Testis (tissue), 3 donors: ENCODE measurements around the gene SARDH. TPM values are rescaled to one million over a fixed set of nuclear protein-coding genes. Genes with fewer than 3 reads are reported as not detected.

Experiments
- DNase-seq: peaks from one replicate; pipeline ENCODE4 v3.0.0-alpha.2; 2019
- H3K27ac ChIP-seq, 2 donors: fragments of 200-600 bp; sonication (generic); one replicate each; pipeline ENCODE4 v1.5.1; 2019
- H3K27me3 ChIP-seq: fragments of 200-600 bp; sonication (generic); one replicate; pipeline ENCODE4 v1.5.1; 2019
- H3K36me3 ChIP-seq: fragments of 200-600 bp; sonication (generic); one replicate; pipeline ENCODE4 v1.5.1; 2017; ENCODE audit warnings: low read depth; ENCODE audit errors: missing control alignments
- H3K4me1 ChIP-seq: fragments of 200-600 bp; sonication (generic); one replicate; pipeline ENCODE4 v1.5.1; 2019
- H3K4me3 ChIP-seq, 2 donors: fragments of 200-600 bp; sonication (generic); one replicate each; pipeline ENCODE4 v1.5.1; 2017 to 2019
- H3K9me3 ChIP-seq: fragments of 200-600 bp; sonication (generic); one replicate; pipeline ENCODE4 v1.5.1; 2017
- POLR2A ChIP-seq: fragments of 450-650 bp; IDR thresholded peaks from one replicate; pipeline ENCODE4 v1.6.1; 2017; ENCODE audit warnings: antibody characterized with exemption, mild to moderate bottlenecking, moderate library complexity
- WGBS, 2 donors: methylation state at CpG; one replicate each; pipeline ENCODE4 v1.1.5; 2018; 5-methylcytosine and 5-hydroxymethylcytosine counted together
- intact Hi-C: fragments of 100-400 bp; cut with DNase I; formaldehyde crosslinking; loops from one replicate; pipeline ENCODE4 v1.15.1; 2023; ENCODE audit warnings: low total_unique reads
- polyA plus RNA-seq: library from polyadenylated mRNA; stranded (reverse); fragments of 350-450 nt; fragmentation: Illumina TruSeq; extraction: RNeasy Lipid Tissue Mini Kit (QIAGEN cat#74804); gene quantifications from one replicate; pipeline ENCODE4 v1.2.3, GENCODE V29; 2014; ENCODE audit warnings: low read depth, low replicate concordance; ENCODE audit not compliant: insufficient read depth
- total RNA-seq, 2 donors: library from RNA; depleted of rRNA; stranded (reverse); fragments of >200 nt; gene quantifications; one replicate each; pipeline ENCODE4 v1.2.3, GENCODE V29; 2016
- TF ChIP-seq, protein P1 (sequence below), 3 experiments: fragments of 450-650 bp in 2 of 3; fragments of 200-600 bp in 1 of 3; sonication (generic) in 1 of 3; IDR thresholded peaks; one replicate each; pipeline ENCODE4 v1.5.1; 2016 to 2019; ENCODE audit warnings: antibody characterized with exemption in 3 of 3, mild to moderate bottlenecking in 2 of 3, moderate library complexity in 1 of 3

SARDH gene
- total and polyA plus RNA-seq, 3 donors from 2014 or later: 2.6 to 7.2 (median 5.1) TPM

DNA sequence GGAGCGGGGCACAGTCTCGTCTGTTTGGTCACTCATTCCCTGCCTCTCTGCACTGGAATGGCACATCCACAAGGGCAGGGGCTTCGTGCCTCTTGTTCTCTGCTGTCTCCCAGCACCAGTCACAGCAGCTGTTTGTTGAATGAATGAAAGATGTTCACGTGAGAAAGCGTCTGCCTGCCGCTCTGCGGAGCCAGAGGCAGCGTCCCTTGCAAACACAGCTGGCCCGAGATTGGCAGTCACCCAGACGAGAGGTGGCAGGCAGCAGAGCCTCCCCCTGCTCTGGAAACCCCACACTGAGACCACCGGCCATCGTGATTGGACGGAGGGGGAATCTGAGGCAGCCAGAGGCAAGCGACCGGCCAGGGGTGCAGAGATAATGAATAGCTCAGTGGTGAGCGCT lies 123.0 kb downstream of the SARDH start:
- intact Hi-C loops: no loop called here
- TF ChIP-seq, protein P1, sequence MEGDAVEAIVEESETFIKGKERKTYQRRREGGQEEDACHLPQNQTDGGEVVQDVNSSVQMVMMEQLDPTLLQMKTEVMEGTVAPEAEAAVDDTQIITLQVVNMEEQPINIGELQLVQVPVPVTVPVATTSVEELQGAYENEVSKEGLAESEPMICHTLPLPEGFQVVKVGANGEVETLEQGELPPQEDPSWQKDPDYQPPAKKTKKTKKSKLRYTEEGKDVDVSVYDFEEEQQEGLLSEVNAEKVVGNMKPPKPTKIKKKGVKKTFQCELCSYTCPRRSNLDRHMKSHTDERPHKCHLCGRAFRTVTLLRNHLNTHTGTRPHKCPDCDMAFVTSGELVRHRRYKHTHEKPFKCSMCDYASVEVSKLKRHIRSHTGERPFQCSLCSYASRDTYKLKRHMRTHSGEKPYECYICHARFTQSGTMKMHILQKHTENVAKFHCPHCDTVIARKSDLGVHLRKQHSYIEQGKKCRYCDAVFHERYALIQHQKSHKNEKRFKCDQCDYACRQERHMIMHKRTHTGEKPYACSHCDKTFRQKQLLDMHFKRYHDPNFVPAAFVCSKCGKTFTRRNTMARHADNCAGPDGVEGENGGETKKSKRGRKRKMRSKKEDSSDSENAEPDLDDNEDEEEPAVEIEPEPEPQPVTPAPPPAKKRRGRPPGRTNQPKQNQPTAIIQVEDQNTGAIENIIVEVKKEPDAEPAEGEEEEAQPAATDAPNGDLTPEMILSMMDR (IDR thresholded peaks at IDR 0.05): no peak
- TF ChIP-seq POLR2A: no peak
- Histone ChIP-seq H3K27me3 (no peaks in the 10 kb centered on the region), H3K27ac (no peak overlapping the region), H3K4me3 (no peak overlapping the region), H3K36me3 (no peaks in the 10 kb centered on the region), H3K9me3 (no peaks in the 10 kb centered on the region), H3K4me1 (no peaks in the 10 kb centered on the region)
- DNase-seq: no peak
- 31 to 51% methylated on average over 5 to 16 of the region's 16 CpGs for WGBS, 2 donors

DNA sequence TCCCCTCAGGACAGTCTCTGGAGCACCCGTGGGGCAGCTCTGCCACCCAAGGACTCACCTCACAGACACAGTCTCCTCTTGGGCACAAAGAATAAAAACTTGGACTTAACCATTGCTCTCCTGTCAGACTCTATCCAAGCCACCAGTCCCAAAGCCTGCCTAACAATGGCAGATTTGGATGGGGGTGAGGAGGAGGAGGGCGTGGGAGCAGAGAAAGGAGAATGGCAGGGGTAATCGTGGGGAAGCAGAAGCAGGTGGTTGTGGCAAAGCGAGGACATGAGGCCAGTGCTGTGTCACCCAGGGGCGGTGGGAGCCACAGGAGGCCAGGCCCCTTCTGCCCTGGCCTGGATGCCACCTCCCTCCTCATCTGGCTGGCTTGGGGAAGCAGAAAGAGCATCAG lies 123.5 kb downstream of the SARDH start:
- Histone ChIP-seq H3K9me3 (no peaks in the 10 kb centered on the region), H3K4me1 (no peaks in the 10 kb centered on the region), H3K27me3 (no peaks in the 10 kb centered on the region), H3K27ac (no peak overlapping the region), H3K36me3 (no peaks in the 10 kb centered on the region), H3K4me3 (no peak overlapping the region)
- intact Hi-C loops: no loop called here
- 80 to 81% methylated on average over 5 of the region's 5 CpGs for WGBS, 2 donors
- no peak for TF ChIP-seq POLR2A
- DNase-seq: no peak

DNA sequence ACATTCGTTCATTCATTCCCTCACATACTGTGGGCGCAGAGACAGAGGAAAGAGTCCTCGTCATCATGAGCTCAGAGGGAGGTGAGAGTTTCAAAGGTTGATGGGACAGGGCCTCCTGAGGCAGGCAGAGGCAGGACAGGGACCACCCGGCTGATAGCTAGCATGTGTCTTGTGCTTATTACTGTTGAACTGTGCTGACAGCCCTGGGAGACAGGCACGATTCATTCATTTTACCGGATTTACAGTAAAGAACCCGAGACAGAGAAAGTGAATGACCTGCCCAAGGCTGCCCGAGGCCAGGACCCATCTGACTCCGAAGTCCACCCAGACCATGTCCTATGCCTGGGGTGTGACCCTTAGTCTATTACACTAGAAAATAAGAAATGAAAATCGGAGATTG lies 124.1 kb downstream of the SARDH start:
- no peaks in the 10 kb centered on the region for H3K36me3 ChIP-seq
- DNase-seq: no peak
- H3K4me3 ChIP-seq: no peak overlapping the region
- no peaks in the 10 kb centered on the region for H3K27me3 ChIP-seq
- intact Hi-C loops: no loop called here
- H3K27ac ChIP-seq: no peak overlapping the region
- peaks cover 2% of the 10 kb centered on the region for H3K4me1 ChIP-seq
- no peak for TF ChIP-seq POLR2A
- TF ChIP-seq, protein P1 (IDR thresholded peaks at IDR 0.05): no peak
- no peaks in the 10 kb centered on the region for H3K9me3 ChIP-seq
- 80 to 83% methylated on average over 10 of the region's 10 CpGs for WGBS, 2 donors

Other genes with a start within 250 kb of the SARDH start
- gene MYMK, start 213.4 kb downstream of the SARDH start, total RNA-seq: not detected
- gene MYMK, start 213.4 kb downstream of the SARDH start, polyA plus RNA-seq: 0.87 TPM
- 10 to 100 TPM in 1 of 2 donors, 1 to 10 TPM in 1; 9.4 to 11.1 TPM for gene ADAMTSL2, start 203.6 kb downstream of the SARDH start, total RNA-seq
- gene ADAMTSL2, start 203.6 kb downstream of the SARDH start, polyA plus RNA-seq: 3.8 TPM
- gene FAM163B, start 129.0 kb downstream of the SARDH start, total RNA-seq: 1 to 10 TPM; 2.8 to 3.8 TPM
- 2.2 TPM for gene FAM163B, start 129.0 kb downstream of the SARDH start, polyA plus RNA-seq
- under 1 TPM in 1 of 2 donors, not detected in 1; 0.06 TPM for gene DBH, start 102.0 kb downstream of the SARDH start, total RNA-seq
- not detected for gene DBH, start 102.0 kb downstream of the SARDH start, polyA plus RNA-seq